GM23248 (cell line): ENCODE results near the gene ANKRD13C.

ENCODE experiments used
- EZH2 ChIP-seq: fragments of 200-600 bp; sonication (generic); IDR thresholded peaks from 2 replicates; pipeline ENCODE4 v1.6.1; 2018; ENCODE audit warnings: antibody characterized with exemption, mild to moderate bottlenecking; ENCODE audit not compliant: insufficient read depth, poor library complexity, severe bottlenecking
- EZH2phosphoT487 ChIP-seq: fragments of 200-600 bp; sonication (generic); IDR thresholded peaks from 2 replicates; pipeline ENCODE4 v1.6.1; 2018; ENCODE audit warnings: antibody characterized with exemption, moderate library complexity, mild to moderate bottlenecking, low read depth; ENCODE audit not compliant: insufficient read depth

DNA sequence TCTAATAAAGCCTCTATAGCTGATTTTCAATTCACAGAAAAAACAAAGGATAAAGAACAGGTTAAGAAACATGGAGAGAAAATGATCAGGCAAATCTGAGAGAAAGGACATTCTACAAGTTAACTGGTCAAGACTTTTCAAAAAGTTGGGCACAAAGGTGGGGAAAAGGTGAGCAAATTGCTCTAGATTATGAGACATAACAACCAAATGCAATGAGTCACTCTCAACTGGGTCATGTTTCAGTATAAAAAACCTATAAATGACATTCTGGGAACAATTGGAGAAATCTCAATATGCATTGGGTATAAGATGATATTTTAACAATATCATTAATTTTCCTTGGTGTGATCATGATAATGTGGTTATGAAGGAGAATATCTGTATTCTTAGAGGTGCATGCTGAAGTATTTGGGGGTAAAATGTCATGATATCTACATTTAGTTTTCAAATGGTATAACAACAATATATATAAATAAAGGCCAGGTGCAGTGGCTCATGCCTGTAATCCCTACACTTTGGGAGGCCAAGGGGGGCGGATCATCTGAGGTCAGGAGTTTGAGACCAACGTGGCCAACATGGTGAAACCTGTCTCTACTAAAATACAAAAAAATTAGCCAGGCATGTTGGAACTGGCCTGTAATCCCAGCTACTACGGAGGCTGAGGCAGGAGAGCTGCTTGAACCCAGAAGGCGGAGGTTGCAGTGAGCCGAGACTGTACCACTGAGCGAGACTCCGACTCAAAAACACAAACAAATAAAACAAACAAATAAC, 27.0 kb downstream of the ANKRD13C start:
- TF ChIP-seq EZH2 (no peak), EZH2phosphoT487 (no peak)
